Fibroblast of the aortic adventitia (primary cell): ENCODE data around the gene RANBP9. TPM values are rescaled to one million over a fixed set of nuclear protein-coding genes. Genes with fewer than 3 reads are reported as not detected.

Experiments
- DNase-seq: peaks from one replicate; pipeline ENCODE4 v3.0.0-alpha.2; 2010; ENCODE audit warnings: low read depth
- H3K4me3 ChIP-seq: 2 replicates; pipeline ENCODE4 v1.5.1; 2011; ENCODE audit warnings: low read depth, mild to moderate bottlenecking, control low read depth, low read length, moderate library complexity
- CTCF ChIP-seq: IDR thresholded peaks from 2 replicates; pipeline ENCODE4 v1.5.1; 2011; ENCODE audit warnings: mild to moderate bottlenecking, low read length, control low read depth, inconsistent platforms; ENCODE audit not compliant: insufficient read depth
- total RNA-seq: library from RNA; depleted of rRNA; stranded (reverse); fragments of >200 nt; gene quantifications from 2 replicates; pipeline ENCODE4 v1.2.3, GENCODE V29; 2012; ENCODE audit warnings: low replicate concordance

RANBP9 gene
- total RNA-seq, 1 donor = 35.5 TPM

- H3K4me3 ChIP-seq = no peak overlapping the region
- DNase-seq = no peak
- TF ChIP-seq CTCF = no peak
Observed at GRCh38 chr6:13673825-13674444, 37.7 kb downstream of the RANBP9 start.

- no peak for TF ChIP-seq CTCF
- DNase-seq = no peak
- H3K4me3 ChIP-seq = no peak overlapping the region
Observed at GRCh38 chr6:13673368-13673767, 38.3 kb downstream of the RANBP9 start.

- no peak for TF ChIP-seq CTCF
- no peak overlapping the region for H3K4me3 ChIP-seq
- no peak for DNase-seq
Observed at GRCh38 chr6:13672904-13673303, 38.7 kb downstream of the RANBP9 start.

GRCh38 chr6:13671548-13672127 is 40.0 kb downstream of the RANBP9 start:
- no peak overlapping the region for H3K4me3 ChIP-seq
- no peak for TF ChIP-seq CTCF
- no peak for DNase-seq

- no peak for TF ChIP-seq CTCF
- DNase-seq = no peak
- H3K4me3 ChIP-seq = no peak overlapping the region
Observed at GRCh38 chr6:13669476-13669875, 42.2 kb downstream of the RANBP9 start.

- no peak overlapping the region for H3K4me3 ChIP-seq
- no peak for TF ChIP-seq CTCF
- DNase-seq = peak; percentile 38
Observed at GRCh38 chr6:13668291-13668928, 43.2 kb downstream of the RANBP9 start.
